Spleen (tissue), 7 donors: Measurements from ENCODE around the gene TBX3.

Experiments used
- CTCF ChIP-seq, 11 experiments: fragments of 200-600 bp in 7 of 11; fragments of 450-650 bp in 4 of 11; sonication (generic) in 4 of 11; IDR thresholded peaks in 8 of 11; conservative IDR thresholded peaks in 3 of 11; 1 replicate in 7 of 11; 2 replicates in 4 of 11; pipeline versions ENCODE4 v1.4.0 to v1.8.0; 2016 to 2021; ENCODE audit warnings: antibody characterized with exemption in 11 of 11, inconsistent platforms in 4 of 11, mild to moderate bottlenecking in 1 of 11
- POLR2A ChIP-seq, 3 donors: fragments of 450-650 bp; IDR thresholded peaks; one replicate each; pipeline ENCODE4 v1.5.1; 2017; ENCODE audit warnings: antibody characterized with exemption in 3 of 3, mild to moderate bottlenecking in 1 of 3
- POLR2AphosphoS5 ChIP-seq, 3 donors: sonication (generic); formaldehyde crosslinking; IDR thresholded peaks; one replicate each; pipeline ENCODE4 v1.5.1; 2017; ENCODE audit warnings: antibody characterized with exemption in 3 of 3
- donor health status: DM: no; HTN: no; CAD: no; lungs with moderate emphysema.
- donor health status: DM: no; HTN: no; CAD: no.
- donor health status: DM: no; HTN: no; CAD: no.

- no peak for TF ChIP-seq CTCF (IDR thresholded peaks at IDR 0.05 in 8 of 11, conservative IDR thresholded peaks at IDR 0.05 in 3 of 11)
- TF ChIP-seq POLR2A (IDR thresholded peaks at IDR 0.05), result no peak
- no peak for TF ChIP-seq POLR2AphosphoS5 (IDR thresholded peaks at IDR 0.05)
Measured at GRCh38 chr12:114671066-114671442, 12.9 kb downstream of the TBX3 start.
